ENCODE results near the gene GPD2.

DNA sequence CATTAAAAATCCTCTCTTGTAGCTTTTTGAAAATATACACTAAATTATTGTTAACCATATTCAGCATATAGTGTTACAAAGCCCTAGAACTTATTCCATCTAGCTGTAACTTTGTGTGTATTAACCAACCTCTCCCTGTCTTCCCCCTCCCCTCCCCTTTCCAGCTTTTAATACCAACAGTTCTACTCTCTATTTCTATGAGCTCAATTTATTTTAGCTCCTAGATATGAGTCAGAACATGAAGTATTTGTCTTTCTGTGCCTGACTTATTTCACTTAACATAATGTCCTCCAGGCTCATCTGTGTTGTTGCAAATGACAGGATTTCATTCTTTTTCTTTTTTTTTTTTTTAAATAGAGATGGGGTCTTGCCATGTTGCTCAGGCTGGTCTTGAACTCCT, 45.1 kb downstream of the GPD2 start:
- TF ChIP-seq SUZ12 (IDR thresholded peaks at IDR 0.05; ENCODE audit: extremely low read depth, insufficient read depth, insufficient read length): no peak
- TF ChIP-seq YY1 (IDR thresholded peaks at IDR 0.05; ENCODE audit: insufficient read depth, insufficient read length): no peak
- no peak for TF ChIP-seq ZNF274 (IDR thresholded peaks at IDR 0.05; ENCODE audit: low read depth, low read length)

All from NT2/D1 (cell line).